GM21786 (cell line): ENCODE measurements around the gene RIPK3.

Experiments used
- ATAC-seq: cut with Tn5 transposase; IDR thresholded peaks from one replicate; pipeline ENCODE4 v1.9.1; 2021; ENCODE audit not compliant: unreplicated experiment

Gene RIPK3

GRCh38 chr14:24307575-24308341 is 32.0 kb downstream of the RIPK3 start, which contains the start of gene CIDEB:
CIDEB (minus strand) TSS chr14:24307977; CDS start chr14:24307858, 119 bp downstream.
- no peak for ATAC-seq

GRCh38 chr14:24307156-24307574 is 32.6 kb downstream of the RIPK3 start:
- no peak for ATAC-seq

- no peak for ATAC-seq
These were observed 35.8 kb downstream of the RIPK3 start for GRCh38 chr14:24304019-24304387.

- no peak for ATAC-seq
These were observed 39.3 kb downstream of the RIPK3 start for GRCh38 chr14:24300326-24300980.

- ATAC-seq, result peak; percentile 64
These were observed 40.3 kb downstream of the RIPK3 start, which contains the start of the genes DHRS1 and NOP9 for GRCh38 chr14:24299255-24300191. DHRS1 (minus strand) TSS chr14:24299780; CDS start chr14:24299106, 674 bp downstream. NOP9 (plus strand) TSS chr14:24299850; CDS start chr14:24299955, 105 bp downstream.

GRCh38 chr14:24298892-24299254 is 40.9 kb downstream of the RIPK3 start:
- no peak for ATAC-seq

- ATAC-seq, result peak; percentile 18
These were observed 42.4 kb downstream of the RIPK3 start for GRCh38 chr14:24297190-24297964.

GRCh38 chr14:24296341-24297157 is 43.2 kb downstream of the RIPK3 start:
- ATAC-seq, result peak; percentile 48

GRCh38 chr14:24293525-24293924 is 46.3 kb downstream of the RIPK3 start:
- no peak for ATAC-seq

GRCh38 chr14:24292118-24292807 is 47.5 kb downstream of the RIPK3 start:
- ATAC-seq, result no peak

GRCh38 chr14:24291446-24292117 is 48.2 kb downstream of the RIPK3 start:
- no peak for ATAC-seq

GRCh38 chr14:24290746-24291145 is 49.0 kb downstream of the RIPK3 start:
- no peak for ATAC-seq

GRCh38 chr14:24289649-24290280 is 50.0 kb downstream of the RIPK3 start:
- ATAC-seq, result peak; percentile 93

GRCh38 chr14:24286996-24287395 is 52.8 kb downstream of the RIPK3 start:
- no peak for ATAC-seq
